Suprapubic skin (tissue), 4 donors: ENCODE measurements around the gene CUL1.

Experiments
- CTCF ChIP-seq, 2 donors: fragments of 200-600 bp in 1 of 2; fragments of 450-650 bp in 1 of 2; sonication (generic) in 1 of 2; IDR thresholded peaks; one replicate each; pipeline ENCODE4 v1.5.1; 2016 to 2019; ENCODE audit warnings: antibody characterized with exemption in 2 of 2, mild to moderate bottlenecking in 1 of 2, moderate library complexity in 1 of 2
- EP300 ChIP-seq: sonication (generic); formaldehyde crosslinking; IDR thresholded peaks from one replicate; pipeline ENCODE4 v1.6.1; 2017; ENCODE audit warnings: antibody characterized with exemption
- POLR2A ChIP-seq, 2 donors: fragments of 450-650 bp; IDR thresholded peaks; one replicate each; pipeline ENCODE4 v1.6.1; 2017; ENCODE audit warnings: antibody characterized with exemption in 2 of 2, mild to moderate bottlenecking in 2 of 2, moderate library complexity in 2 of 2
- POLR2AphosphoS5 ChIP-seq, 3 donors: sonication (generic); formaldehyde crosslinking; IDR thresholded peaks; one replicate each; pipeline ENCODE4 v1.6.1; 2017; ENCODE audit warnings: antibody characterized with exemption in 3 of 3

GRCh38 chr7:148712678-148713329 lies 14.1 kb downstream of the CUL1 start:
- no peak for TF ChIP-seq CTCF (IDR thresholded peaks at IDR 0.05)
- TF ChIP-seq EP300: no peak
- no peak for TF ChIP-seq POLR2A (IDR thresholded peaks at IDR 0.05)
- no peak for TF ChIP-seq POLR2AphosphoS5 (IDR thresholded peaks at IDR 0.05)
